ENCODE results near the gene MPZL1. TPM values are rescaled to one million over a fixed set of nuclear protein-coding genes. Genes with fewer than 3 reads are reported as not detected.

The MPZL1 gene
- total RNA-seq = 92.5 and 104 TPM in 2 replicates

GRCh38 chr1:167721617-167722151, at the start of gene MPZL1:
MPZL1 (plus strand) TSS chr1:167721982; CDS start chr1:167722152, 170 bp downstream.

Other genes with a start within 250 kb of the MPZL1 start
- not detected in 2 replicates for gene CD247, start 203.5 kb upstream of the MPZL1 start, total RNA-seq
- gene CREG1, start 168.2 kb upstream of the MPZL1 start, total RNA-seq = 88.4 and 169 TPM in 2 replicates
- gene RCSD1, start 91.8 kb upstream of the MPZL1 start, total RNA-seq = under 0.01 and 0.21 TPM in 2 replicates
- not detected in 2 replicates for gene ADCY10, start 192.2 kb downstream of the MPZL1 start, total RNA-seq
- 32.8 and 56.6 TPM in 2 replicates for gene DCAF6, start 214.7 kb downstream of the MPZL1 start, total RNA-seq
- gene MPC2, start 215.1 kb downstream of the MPZL1 start, total RNA-seq = 19.2 and 23.6 TPM in 2 replicates